Fibroblast of mammary gland (primary cell): ENCODE results near the gene CHST12.
A peak's percentile ranks its signal among the peaks of the same experiment; 100 is the strongest.

Experiments
- DNase-seq: peaks from one replicate; pipeline ENCODE4 v3.0.0-alpha.2; 2010; ENCODE audit warnings: low read depth
- H3K4me3 ChIP-seq: 2 replicates; pipeline ENCODE4 v1.5.1; 2011; ENCODE audit warnings: low read depth, mild to moderate bottlenecking, low read length, moderate library complexity; ENCODE audit not compliant: control insufficient read depth
- TF ChIP-seq, protein P1 (sequence below): conservative IDR thresholded peaks from 2 replicates; pipeline ENCODE4 v1.5.1; 2011; ENCODE audit warnings: low read depth, low read length, inconsistent platforms; ENCODE audit not compliant: control insufficient read depth, insufficient read depth

CHST12 gene

DNA sequence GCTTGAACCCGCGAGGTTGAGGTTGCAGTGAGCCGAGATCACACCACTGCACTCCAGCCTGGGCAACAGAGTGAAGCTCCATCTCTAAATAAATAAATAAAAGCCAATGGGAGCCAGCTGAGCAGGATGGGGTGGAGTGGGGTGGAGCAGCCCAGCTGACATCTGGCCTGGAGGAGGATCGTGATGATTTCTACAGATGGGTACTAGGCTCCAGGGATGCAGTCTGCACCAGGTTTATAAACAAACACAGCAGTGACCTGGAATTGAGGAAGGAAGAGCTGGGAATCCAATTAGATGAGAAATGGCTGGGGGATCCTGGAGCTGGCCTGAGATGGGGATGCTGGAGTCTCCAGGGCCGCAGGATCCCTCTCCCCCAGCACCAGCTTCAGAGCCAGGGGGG, 80.1 kb downstream of the CHST12 start:
- H3K4me3 ChIP-seq: no peak overlapping the region
- no peak for DNase-seq
- TF ChIP-seq, protein P1, sequence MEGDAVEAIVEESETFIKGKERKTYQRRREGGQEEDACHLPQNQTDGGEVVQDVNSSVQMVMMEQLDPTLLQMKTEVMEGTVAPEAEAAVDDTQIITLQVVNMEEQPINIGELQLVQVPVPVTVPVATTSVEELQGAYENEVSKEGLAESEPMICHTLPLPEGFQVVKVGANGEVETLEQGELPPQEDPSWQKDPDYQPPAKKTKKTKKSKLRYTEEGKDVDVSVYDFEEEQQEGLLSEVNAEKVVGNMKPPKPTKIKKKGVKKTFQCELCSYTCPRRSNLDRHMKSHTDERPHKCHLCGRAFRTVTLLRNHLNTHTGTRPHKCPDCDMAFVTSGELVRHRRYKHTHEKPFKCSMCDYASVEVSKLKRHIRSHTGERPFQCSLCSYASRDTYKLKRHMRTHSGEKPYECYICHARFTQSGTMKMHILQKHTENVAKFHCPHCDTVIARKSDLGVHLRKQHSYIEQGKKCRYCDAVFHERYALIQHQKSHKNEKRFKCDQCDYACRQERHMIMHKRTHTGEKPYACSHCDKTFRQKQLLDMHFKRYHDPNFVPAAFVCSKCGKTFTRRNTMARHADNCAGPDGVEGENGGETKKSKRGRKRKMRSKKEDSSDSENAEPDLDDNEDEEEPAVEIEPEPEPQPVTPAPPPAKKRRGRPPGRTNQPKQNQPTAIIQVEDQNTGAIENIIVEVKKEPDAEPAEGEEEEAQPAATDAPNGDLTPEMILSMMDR: no peak

DNA sequence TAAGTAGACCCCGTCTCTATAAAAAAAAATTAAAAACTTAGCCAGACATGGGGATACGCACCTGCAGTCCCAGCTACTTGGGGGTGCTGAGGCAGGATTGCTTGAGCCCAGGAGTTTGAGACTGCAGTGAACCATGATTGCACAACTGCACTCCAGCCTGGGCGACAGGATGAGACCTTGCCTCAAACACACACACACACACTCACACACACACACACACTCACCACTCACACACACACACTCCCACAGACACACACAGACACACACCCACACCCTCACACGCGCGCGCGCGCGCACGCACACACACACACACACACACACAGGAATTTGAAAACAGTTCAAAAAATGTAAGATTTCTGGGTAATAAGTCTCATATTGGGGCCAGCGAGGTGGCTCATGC, 81.5 kb downstream of the CHST12 start:
- TF ChIP-seq, protein P1: no peak
- DNase-seq: no peak
- no peak overlapping the region for H3K4me3 ChIP-seq

DNA sequence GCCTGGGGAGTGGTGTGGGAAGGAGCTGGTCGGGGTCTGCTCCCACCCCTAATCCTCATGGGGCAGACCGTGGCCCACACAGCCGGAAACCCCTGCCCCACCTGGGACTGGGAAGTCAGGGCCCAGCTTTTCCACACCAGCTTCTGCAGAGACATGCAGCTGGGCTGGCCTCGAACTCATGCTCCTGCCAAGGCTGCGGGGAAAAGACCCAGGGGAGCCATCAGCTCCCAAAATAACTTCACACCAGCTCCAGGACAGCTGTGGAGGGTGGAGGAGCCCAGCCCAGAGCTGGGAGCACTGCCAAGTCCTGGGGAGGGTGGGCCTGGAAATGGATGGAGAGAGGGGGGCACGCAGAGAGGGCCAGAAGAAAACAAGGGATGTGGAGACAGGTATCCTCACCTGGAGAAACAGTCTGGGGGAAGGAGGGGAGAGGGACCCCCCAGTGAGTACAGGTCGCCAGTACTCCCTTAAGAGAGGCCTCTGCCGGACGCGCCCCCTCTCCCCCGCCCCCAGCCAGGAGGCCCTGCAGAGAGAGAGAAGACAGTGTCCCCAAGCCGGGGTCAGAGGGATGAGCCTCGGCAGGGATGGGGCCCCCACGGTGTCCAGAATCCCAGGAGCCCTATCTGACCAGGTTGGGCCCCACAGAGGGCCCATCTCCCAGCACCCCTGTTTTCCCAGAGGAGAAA, 84.3 kb downstream of the CHST12 start:
- H3K4me3 ChIP-seq: no peak overlapping the region
- TF ChIP-seq, protein P1: no peak
- DNase-seq: peak; percentile 45

DNA sequence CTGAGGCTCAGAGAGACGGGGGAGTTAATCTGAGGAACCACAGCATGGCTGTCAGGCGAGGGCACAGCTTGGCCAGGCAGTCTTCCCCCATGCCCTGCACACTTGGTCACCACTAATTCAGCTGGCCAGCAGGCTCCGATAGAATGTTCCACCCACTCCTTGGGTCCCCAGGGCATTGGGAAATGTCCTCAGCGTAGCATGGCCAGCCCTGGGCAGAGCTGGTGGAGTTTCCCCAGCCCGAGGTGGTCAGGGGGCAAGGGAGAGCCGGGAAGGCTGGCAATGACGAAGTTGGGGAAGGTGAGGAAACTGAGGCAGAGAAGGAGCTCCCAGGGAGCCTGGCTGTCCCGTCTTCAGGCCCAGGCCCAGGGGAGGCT, 84.8 kb downstream of the CHST12 start:
- H3K4me3 ChIP-seq: no peak overlapping the region
- peak; percentile 49 for DNase-seq
- TF ChIP-seq, protein P1: no peak

DNA sequence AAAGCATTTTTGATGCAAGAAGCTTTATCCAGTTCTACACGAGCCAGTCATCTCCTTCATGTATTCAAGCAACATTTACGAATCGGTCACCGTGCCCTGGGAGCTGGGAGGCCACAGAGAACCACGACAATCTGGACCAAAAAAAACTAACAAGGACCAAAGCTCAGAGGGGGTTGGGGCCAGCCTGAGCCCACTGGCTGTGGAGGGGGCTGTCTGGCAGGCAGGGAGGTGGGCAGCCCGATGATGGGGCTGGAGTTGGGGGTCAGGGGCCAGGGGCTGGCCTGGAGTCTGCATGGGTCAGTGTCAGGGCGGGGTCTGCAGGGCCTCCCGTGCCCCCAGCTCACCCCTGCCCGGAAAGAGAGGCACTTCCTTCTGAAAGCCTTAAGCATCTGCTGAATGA, 85.3 kb downstream of the CHST12 start:
- no peak for DNase-seq
- TF ChIP-seq, protein P1: no peak
- no peak overlapping the region for H3K4me3 ChIP-seq

DNA sequence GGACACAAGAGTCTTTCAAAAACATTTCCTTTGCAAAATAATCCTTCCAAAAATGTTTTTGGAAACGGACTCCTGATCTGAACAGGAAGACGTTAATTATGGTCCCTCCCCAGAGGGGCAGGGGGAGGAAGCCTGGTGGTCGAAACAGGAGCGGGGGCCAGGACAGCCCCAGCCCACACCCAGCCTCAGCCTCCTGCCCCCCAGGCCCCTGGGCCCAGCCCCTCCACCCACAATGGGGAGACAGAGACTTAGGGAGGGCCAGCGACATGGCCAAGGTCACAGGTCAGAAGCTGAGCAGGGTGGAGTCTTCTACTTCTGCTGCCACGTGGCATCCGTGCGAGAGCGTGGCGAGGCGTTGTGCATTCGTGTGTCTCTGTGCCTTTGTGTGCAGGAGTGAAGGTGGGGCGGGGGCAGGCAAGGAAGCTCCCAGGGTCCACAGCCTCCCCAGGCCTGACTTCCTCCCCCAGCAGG, 86.8 kb downstream of the CHST12 start:
- no peak for DNase-seq
- H3K4me3 ChIP-seq: no peak overlapping the region
- TF ChIP-seq, protein P1: no peak
